Putamen (tissue), 1 donor: ENCODE results near the gene GNPTG.

Source experiments
- DNase-seq: peaks from one replicate; pipeline ENCODE4 v3.0.0-alpha.2; 2016; ENCODE audit warnings: low spot score

The GNPTG gene

DNA sequence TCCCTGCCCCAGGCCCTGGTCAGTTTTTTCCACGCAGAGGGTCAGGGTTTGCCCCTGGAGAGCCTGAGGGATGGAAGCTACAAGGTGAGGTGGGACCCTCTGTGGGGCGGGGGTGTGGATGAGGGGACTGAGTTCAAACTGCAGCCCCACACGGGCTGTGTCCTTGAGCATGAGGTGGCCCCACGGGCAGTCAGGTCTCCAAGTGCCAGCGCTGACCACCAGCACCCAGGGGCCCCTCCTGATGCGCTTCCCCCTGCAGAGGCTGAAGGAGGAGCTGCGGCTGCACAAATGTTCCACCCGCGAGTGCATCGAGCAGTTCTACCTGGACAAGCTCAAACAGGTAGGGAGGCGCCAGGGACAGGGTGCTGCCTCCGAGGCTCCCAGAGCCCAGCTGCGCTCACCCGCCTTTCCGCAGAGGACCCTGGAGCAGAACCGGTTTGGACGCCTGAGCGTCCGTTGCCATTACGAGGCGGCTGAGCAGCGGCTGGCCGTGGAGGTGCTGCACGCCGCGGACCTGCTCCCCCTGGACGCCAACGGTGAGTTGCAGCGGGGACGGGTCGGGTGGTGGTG lies 4.4 kb upstream of the GNPTG start:
- DNase-seq = no peak

DNA sequence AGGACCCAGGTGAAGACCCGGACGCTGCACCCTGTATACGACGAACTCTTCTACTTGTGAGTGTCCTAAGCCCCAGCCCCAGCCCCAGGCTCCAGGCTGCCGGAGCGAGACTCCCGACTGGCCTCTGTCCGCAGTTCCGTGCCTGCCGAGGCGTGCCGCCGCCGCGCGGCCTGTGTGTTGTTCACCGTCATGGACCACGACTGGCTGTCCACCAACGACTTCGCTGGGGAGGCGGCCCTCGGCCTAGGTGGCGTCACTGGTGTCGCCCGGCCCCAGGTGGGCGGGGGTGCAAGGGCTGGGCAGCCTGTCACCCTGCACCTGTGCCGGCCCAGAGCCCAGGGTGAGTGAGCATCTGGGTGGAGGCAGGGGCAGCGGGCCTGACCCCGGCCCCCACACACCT lies 3.8 kb upstream of the GNPTG start:
- DNase-seq = no peak

DNA sequence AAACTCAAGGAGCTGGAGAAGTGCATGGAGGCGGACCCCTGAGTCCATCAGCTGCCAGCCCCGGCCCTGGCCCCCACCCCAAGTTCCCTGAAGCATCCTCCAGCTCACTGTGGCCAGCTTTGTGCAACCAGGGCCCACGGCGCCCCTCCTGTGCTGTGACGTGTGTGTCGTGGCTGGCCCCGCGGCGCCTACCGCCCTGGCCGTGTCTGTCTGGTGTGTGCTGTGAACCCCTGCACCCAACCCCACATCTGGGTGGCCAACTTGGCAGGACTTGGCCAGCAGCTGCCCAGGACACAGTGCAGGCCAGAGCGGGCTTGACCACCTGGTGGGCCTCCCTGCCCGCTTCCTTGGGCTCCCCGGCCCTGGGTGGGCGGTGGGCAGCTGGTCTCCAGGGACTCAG lies 3.3 kb upstream of the GNPTG start:
- DNase-seq = no peak

DNA sequence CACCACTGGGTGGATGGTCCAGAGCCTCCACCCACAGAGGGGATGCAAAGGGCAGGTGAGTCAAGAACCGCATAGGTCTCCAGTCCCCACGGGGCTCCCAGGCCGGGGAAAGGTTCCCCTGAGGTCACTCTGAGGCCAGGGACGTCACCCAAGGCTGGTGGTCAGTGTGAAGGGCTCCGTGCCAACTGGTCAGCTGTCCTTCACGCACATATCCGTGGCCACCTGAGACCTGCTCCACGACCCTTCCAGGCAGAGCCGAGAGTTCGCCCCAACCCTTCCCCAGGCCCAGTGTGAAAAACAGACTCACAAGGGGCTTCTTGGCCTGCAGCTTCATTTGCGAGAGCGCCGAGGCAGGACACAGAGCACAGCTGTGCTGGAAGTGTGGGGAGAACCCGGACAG lies 2.8 kb upstream of the GNPTG start:
- no peak for DNase-seq

DNA sequence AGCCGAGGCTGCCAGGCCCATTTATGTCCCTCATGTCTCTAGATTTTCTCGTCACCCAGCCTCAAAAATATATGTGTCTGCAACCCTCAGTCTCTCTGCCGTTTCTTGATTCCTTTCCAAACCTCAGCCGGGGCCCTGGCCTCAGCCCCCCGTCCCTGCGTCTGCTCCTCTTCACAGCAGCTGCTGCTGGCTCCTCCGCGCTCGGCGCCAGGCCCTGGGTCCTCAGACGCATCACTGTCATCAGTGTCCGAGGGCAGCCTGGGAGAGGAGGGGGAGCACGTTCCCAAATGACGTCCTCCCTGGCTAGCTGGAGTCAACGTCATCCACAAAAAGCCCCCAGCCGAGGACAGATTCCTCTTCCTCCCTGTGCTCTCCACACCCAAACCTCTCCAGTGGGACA lies 2.4 kb upstream of the GNPTG start:
- no peak for DNase-seq

DNA sequence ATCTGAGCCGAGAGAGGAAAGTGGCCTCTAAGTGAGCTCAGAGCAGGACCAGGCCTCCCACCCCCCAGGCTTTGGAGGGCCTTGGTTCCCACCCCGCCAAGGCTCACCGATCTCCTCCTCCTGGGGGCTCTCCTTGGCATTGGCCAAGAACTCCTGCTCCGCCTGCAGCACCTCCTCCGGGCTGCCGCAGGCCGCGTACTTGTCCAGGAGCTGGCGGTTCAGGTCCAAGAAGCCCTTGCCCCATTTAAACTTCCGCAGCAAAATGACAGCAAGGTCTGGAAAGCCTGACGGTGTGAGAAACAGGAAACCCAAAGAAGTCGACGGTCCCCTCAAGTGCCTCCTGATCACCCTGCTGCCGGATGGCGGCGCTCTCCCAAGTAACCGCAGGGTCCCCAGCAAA lies 1.8 kb upstream of the GNPTG start:
- no peak for DNase-seq

DNA sequence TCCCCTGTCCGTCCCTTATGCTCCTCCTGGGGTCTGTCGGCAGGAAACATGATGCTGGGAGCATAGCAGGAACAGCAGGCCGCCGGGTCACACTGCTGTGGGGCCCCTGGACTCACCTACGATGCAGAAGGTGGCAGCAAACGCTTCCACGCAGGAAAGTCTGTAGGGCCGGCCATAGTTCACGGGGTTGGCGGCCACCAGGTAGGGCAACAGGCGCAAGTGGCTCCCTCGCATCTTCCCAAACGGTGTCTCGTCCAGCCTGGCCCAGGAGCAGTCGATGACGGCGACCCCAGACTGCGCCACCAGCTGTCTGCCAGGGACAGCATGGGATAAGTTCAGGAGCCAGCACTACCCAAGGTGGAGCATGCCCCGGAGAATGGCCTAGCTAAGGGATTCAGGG lies 1.0 kb upstream of the GNPTG start:
- no peak for DNase-seq

DNA sequence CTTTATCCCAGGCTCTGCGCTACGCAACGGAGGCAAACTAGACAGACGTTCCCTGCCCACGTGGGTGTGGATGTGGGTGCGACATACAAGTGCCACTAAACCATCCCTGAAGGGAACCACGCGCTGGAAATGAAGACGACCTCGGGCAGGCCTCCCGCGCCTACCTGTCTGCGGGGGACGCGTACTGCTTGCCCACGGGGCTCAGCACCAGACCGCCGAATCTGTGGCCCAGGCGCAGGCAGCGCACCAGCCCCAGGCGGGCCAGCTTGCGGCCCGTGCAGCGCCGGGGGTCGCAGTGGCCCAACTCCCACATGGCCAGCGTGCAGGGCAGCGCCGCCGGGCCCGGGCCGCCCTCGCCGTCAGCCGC lies 533 bp upstream of the GNPTG start:
- DNase-seq = no peak

DNA sequence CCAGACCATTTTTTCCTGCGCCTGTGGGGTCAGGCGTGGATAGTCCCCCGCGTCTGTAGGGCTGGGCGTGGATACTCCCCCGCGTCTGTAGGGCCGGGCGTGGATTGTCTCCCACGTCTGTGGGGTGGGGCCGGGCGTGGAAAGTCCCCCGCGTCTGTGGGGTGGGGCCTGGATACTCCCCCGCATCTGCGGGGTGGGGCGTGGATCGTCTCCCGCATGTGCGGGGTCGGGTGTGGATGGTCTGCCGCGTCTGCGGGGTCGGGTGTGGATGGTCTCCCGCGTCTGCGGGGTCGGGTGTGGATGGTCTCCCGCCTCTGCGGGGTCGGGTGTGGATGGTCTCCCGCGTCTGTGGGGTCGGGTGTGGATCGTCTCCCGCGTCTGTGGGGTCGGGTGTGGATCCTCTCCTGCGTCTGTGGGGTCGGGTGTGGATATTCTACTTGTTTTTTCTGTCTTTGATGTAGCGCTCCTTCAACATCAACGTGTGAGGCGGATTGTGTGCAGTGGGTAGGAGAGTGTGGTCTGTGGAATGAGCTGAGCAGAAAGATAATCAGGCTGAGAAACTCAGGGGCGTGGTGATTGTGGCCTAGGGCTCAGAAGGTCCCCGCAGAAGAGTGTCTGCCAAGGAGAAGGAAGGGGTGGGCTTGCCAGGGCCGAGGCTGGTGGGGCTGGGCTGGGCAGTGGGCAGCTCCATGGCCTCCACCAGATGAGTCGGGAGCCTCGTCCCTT lies 3.2 kb downstream of the GNPTG start:
- DNase-seq = no peak

DNA sequence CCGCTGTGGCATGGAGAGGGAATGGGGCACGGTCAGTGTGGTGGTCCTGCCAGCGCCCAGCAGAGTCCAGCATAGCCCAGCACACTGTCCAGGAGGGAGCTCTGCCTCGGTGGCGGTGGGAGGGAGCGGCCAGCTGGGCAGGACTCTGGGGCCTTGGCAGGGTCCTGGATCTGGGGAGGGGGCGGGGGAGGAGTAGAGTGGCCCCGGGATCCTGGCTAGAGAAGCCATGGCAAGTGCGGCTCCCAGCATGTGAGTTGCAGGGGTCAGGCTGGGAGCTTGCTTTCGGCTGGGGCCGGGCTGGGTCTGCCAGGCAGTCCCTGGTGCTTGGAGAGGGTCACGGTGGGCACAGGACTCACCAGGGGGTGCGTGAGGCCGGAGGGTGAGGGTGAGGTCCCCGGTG lies 3.9 kb downstream of the GNPTG start:
- DNase-seq = no peak

DNA sequence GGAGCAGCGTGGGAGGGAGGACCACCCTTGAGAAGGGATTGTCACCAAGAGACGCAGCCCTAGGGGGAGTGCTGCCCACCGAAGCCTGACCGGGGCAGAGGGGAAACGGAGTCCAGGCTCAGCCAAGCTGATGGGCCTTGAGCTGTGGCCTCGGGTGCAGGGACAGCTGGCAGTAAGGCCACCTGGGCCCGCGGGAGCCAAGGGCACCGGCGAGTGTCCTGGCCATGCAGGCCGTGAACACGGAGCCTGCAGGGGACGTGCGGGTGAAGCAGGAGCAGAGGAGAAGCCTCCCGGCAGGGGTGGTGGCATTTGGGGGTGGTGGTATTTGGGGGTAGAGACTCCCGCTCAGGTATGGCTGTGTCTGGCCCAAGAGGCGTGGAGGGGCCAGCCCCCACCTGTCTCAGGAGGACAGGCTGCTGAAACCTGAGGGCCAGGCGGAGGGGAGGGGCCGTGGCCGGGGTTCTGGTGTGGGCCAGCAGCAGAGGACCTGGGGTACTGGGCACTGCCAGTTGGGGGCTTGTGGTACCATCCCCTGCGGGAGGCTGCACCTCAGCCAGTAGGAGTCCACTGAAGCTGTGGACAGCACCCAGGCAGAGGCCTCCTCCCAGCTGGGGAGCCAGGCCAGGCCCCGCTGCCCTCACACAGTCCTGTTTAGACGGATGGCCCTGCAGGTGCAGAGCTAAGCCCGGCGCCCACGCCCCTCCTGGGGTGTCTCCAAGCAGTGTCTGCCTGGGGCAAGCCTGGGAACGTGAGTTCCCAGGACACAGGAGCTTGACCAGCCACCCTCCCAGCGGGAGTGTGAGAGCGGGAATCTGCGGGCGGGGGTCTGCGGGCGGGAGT lies 4.5 kb downstream of the GNPTG start:
- no peak for DNase-seq

DNA sequence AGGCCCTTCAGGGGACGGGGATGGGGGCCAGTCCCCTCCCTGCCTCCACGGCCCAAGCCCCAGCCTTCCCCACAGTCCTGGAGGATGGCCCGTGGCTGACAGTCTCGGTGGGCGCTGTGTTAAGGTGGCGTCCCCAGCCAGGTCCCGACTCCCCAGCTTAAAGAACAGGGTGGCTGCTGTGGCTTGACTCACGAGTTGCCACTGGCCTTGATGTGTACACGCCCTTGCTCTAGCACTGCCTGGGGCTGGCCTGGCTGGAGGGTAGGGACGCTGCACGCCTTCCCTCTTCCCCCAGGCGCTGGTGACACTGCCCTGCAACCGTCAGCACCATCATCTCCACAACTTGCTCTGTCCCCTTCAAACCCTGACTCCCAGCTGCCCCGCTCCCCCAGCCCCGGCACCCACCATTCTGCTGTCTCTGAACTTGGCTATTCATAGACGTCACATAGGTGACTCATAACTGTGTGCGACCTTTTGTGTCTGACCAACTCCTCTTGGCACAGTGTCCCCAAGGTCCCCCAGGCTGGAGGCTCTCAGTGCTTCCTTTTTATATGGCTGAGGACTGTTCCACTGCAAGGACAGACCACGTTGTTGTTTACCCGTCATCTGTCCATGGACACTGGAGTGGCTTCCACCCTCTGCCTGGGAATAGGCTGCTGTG lies 6.3 kb downstream of the GNPTG start:
- DNase-seq = no peak

DNA sequence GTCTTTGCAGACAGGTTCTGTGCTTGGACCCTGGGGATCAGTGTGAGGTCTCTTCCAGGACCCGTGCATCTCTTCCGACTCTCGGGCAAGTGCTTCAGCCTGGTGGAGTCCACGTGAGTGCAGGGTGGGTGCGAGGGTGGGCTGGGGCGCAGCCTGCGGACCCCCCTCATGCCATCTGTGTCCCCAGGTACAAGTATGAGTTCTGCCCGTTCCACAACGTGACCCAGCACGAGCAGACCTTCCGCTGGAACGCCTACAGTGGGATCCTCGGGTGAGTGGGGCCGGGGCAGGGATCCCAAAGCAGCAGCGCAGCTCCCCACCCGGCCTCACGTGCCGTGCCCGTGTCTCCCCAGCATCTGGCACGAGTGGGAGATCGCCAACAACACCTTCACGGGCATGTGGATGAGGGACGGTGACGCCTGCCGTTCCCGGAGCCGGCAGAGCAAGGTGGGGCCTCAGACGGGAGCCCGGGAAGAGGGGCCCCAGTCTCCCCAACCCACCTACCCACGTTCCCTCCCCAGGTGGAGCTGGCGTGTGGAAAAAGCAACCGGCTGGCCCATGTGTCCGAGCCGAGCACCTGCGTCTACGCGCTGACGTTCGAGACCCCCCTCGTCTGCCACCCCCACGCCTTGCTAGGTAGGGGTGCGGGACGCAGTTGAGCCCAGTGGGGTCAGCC lies 10.1 kb downstream of the GNPTG start:
- no peak for DNase-seq

DNA sequence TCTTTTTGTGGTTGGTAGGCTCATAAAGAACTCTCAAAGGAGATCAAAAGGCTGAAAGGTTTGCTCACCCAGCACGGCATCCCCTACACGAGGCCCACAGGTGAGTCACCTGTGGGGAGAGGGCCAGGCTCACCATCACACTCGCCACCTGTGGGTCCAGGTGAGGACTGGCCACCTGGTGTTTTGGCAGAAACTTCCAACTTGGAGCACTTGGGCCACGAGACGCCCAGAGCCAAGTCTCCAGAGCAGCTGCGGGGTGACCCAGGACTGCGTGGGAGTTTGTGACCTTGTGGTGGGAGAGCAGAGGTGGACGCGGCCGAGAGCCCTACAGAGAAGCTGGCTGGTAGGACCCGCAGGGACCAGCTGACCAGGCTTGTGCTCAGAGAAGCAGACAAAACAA lies 11.1 kb downstream of the GNPTG start:
- no peak for DNase-seq

DNA sequence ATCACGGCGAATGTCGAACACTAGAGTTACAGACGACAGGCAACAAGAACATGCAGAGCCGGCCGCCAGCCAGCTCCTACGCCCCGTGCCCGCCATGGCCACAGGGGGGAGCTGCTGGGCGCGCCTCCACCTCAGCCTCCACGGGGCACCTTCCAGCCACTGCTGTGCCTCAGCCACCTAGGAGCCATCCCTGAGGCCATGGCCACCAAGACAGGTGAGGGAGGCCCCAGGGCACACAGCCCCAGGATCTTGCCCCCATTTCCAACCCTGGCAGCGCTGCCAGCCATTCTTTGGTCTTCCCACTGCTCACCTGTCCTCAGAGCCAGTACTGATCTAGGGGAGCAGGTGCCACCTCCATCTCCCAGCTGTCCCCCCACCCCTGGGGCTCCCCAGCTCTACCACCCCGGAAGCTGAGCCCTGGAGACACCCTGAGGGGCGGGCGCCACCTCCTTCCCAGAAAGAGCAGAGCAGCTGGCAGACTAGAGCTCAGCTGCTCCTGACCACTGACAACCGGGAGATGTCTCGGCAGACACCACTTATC lies 11.8 kb downstream of the GNPTG start:
- no peak for DNase-seq

DNA sequence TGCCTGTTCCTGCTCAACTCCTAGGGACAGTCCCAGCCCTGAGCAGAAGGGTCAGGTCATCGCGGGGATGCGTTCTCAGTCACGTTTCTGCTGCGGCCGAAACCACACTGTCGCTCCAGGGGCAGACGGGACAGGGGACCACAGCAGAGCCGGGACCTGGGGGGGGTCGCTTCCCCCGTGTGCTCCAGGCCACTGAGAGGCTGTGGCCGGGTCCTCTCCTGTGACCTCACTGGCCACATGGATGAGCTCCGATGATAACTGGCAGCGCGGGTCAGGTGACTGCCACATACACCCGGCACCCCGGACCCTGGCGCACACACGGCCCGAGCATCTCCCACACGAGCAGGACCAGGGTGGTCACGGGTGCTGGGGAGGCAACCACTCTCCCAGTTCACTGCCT lies 12.8 kb downstream of the GNPTG start:
- DNase-seq = no peak

DNA sequence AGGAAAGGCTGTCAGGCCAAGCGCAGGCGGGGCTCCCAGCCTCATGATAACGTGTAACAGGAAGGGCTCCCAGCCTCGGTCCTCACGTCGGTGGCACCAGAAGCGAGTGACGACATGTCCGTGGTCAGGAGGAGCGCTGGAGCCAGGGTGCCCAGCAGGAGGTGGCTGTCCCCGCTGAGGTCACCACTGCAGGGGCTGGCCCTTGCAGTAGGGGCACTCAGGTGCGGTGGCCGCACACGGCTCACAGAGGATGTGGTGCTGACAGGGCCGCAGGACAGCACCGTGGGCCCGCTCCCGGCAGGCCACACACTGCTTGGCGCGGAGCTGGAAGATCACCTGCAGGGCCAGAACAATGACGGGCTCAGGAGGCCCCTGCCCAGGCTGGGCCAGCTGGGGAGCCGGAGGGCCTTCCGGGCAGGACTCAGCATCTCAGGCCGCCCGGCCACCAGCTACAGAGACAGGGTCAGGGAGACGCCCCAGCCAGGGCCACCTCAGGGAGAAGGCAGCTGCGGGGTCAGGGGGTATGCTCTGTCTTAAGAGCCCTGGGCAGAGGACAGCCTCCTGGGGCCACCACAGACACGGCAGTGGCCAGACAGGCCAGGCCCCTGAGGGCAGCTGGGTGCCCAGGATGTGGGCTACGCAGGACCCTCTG lies 14.5 kb downstream of the GNPTG start:
- DNase-seq = no peak

DNA sequence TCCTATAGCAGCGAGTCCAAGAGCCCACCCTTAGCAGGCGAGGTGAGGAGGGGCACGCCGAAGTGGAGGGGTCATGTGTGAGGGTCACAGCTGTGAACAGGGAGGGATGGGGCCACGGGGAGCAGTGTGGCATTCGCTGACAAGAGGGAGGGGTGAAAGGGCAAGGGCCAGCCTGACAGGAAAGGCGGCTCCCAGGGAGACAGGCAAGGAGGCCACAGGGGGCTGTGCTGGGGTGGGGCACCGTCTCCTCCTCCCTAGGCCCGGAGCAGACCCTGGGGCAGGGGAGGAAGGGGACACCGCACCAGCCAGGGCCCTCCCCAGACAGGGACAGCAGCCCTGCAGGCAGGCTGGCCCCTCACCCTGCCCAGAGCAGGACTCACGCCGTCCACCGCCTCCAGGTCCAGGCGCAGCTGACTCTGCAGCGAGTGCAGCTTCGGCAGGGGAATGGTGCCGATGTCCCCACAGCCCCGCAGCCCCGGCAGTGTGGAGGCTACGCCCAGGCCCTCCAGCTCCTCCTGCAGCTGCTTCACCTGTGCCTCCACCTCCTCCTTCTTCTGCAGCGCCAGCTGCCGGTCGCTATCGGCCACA lies 15.1 kb downstream of the GNPTG start:
- DNase-seq = no peak

DNA sequence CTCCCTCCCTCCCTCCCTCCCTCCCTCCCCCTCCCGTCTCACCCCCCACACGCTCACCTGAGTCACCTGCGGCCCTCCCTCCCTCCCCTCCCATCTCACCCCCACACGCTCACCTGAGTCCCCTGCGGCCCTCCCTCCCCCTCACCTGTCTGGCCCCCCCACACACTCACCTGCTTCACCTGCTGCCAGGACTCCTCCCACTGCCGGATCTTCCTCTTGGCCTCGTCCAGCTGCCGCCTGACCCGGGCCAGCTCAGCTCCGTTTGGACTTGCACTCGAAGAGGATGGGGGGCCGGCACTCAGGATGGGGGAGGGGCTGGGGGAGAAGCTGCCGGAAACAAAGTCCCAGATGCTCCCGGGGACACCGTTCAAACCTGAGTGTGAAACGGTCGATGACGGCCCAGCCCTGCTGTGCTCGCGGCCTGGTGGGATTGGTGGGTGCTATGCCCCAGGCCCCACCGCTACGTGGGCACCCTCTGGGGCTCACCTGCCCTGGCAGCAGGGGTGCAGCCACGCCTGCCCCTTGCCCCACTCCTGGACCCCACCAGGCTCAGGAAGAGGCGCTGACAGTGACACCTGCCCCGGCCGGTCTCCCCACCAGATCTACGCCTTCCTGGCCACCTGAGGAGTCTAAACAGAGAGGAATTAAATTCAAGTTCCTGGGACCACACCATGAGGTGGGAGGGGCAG lies 15.9 kb downstream of the GNPTG start:
- no peak for DNase-seq
